Muscle of back (tissue), 11 donors: Measurements from ENCODE around the gene SLC30A3. TPM values are rescaled to one million over a fixed set of nuclear protein-coding genes. Genes with fewer than 3 reads are reported as not detected.

Source experiments
- DNase-seq, 3 donors: peaks; one replicate each; pipeline versions ENCODE4 v3.0.0 to v3.0.0-alpha.2; 2013
- polyA plus RNA-seq, 10 donors: library from polyadenylated mRNA; unstranded; fragments of 120-200 nt; gene quantifications; one replicate each; pipeline ENCODE4 v1.2.1, GENCODE V29; 2013; ENCODE audit not compliant: insufficient read length in 10 of 10

Gene SLC30A3
- polyA plus RNA-seq, 10 donors = 0.24 to 1.2 (median 0.46) TPM

GRCh38 chr2:27205206-27205605, 57.6 kb downstream of the SLC30A3 start:
- no peak for DNase-seq

- DNase-seq = no peak
These were observed 58.3 kb downstream of the SLC30A3 start for GRCh38 chr2:27204566-27204965.

- DNase-seq = no peak
These were observed 59.1 kb downstream of the SLC30A3 start for GRCh38 chr2:27203741-27204140.

Other genes with a start within 250 kb of the SLC30A3 start
- gene TMEM214, start 230.1 kb downstream of the SLC30A3 start, polyA plus RNA-seq = 10 to 100 TPM; 60.1 to 89.9 (median 68.5) TPM
- 10 to 100 TPM; 17.6 to 22.1 (median 19.1) TPM for gene AGBL5, start 211.4 kb downstream of the SLC30A3 start, polyA plus RNA-seq
- gene OST4, start 191.4 kb downstream of the SLC30A3 start, polyA plus RNA-seq = 100 to 1,000 TPM; 208 to 290 (median 237) TPM
- 100 to 1,000 TPM in 2 of 10 donors, 10 to 100 TPM in 8; 45.1 to 143 (median 65.3) TPM for gene EMILIN1, start 184.4 kb downstream of the SLC30A3 start, polyA plus RNA-seq
- gene KHK, start 176.3 kb downstream of the SLC30A3 start, polyA plus RNA-seq = 1 to 10 TPM in 9 of 10 donors, under 1 TPM in 1; 1.00 to 3.0 (median 2.5) TPM
- 1 to 10 TPM; 1.3 to 5.6 (median 3.2) TPM for gene CGREF1, start 143.9 kb downstream of the SLC30A3 start, polyA plus RNA-seq
- gene ABHD1, start 139.2 kb downstream of the SLC30A3 start, polyA plus RNA-seq = under 1 TPM; 0.17 to 0.84 (median 0.28) TPM
- 10 to 100 TPM; 29.9 to 40.5 (median 35.4) TPM for gene PREB, start 128.4 kb downstream of the SLC30A3 start, polyA plus RNA-seq
- not detected for gene PRR30, start 123.6 kb downstream of the SLC30A3 start, polyA plus RNA-seq
- under 1 TPM; 0.19 to 0.86 (median 0.36) TPM for gene TCF23, start 114.0 kb downstream of the SLC30A3 start, polyA plus RNA-seq
- 100 to 1,000 TPM in 3 of 10 donors, 10 to 100 TPM in 7; 89.7 to 104 (median 97.5) TPM for gene ATRAID, start 51.0 kb downstream of the SLC30A3 start, polyA plus RNA-seq
- 10 to 100 TPM; 13.4 to 25.8 (median 18.6) TPM for gene SLC5A6, start 50.8 kb downstream of the SLC30A3 start, polyA plus RNA-seq
- 10 to 100 TPM; 17.6 to 39.5 (median 28.7) TPM for gene CAD, start 45.7 kb downstream of the SLC30A3 start, polyA plus RNA-seq
- under 1 TPM in 3 of 10 donors, not detected in 7; 0.12 to 0.39 (median 0.26) TPM for gene DNAJC5G, start 12.4 kb upstream of the SLC30A3 start, polyA plus RNA-seq
- 100 to 1,000 TPM in 1 of 10 donors, 10 to 100 TPM in 9; 32.9 to 106 (median 73.2) TPM for gene TRIM54, start 19.4 kb upstream of the SLC30A3 start, polyA plus RNA-seq
- 1 to 10 TPM in 7 of 10 donors, under 1 TPM in 3; 0.44 to 2.1 (median 1.2) TPM for gene UCN, start 45.4 kb upstream of the SLC30A3 start, polyA plus RNA-seq
- gene MPV17, start 60.0 kb upstream of the SLC30A3 start, polyA plus RNA-seq = 10 to 100 TPM; 39.0 to 68.5 (median 47.1) TPM
- 10 to 100 TPM; 24.0 to 44.3 (median 32.1) TPM for gene GTF3C2, start 93.7 kb upstream of the SLC30A3 start, polyA plus RNA-seq
- 10 to 100 TPM; 27.4 to 37.7 (median 32.9) TPM for gene EIF2B4, start 107.3 kb upstream of the SLC30A3 start, polyA plus RNA-seq
- gene SNX17, start 107.6 kb upstream of the SLC30A3 start, polyA plus RNA-seq = 10 to 100 TPM; 61.3 to 88.8 (median 74.0) TPM
- gene ZNF513, start 117.7 kb upstream of the SLC30A3 start, polyA plus RNA-seq = 10 to 100 TPM in 8 of 10 donors, 1 to 10 TPM in 2; 7.7 to 14.4 (median 11.6) TPM
- 10 to 100 TPM; 49.3 to 64.6 (median 56.7) TPM for gene PPM1G, start 146.5 kb upstream of the SLC30A3 start, polyA plus RNA-seq
- 100 to 1,000 TPM; 106 to 133 (median 118) TPM for gene NRBP1, start 165.6 kb upstream of the SLC30A3 start, polyA plus RNA-seq
- 1 to 10 TPM; 1.3 to 4.5 (median 2.3) TPM for gene KRTCAP3, start 179.3 kb upstream of the SLC30A3 start, polyA plus RNA-seq
- 10 to 100 TPM; 12.0 to 34.0 (median 18.4) TPM for gene IFT172, start 226.7 kb upstream of the SLC30A3 start, polyA plus RNA-seq
- 10 to 100 TPM in 2 of 10 donors, 1 to 10 TPM in 8; 6.3 to 13.6 (median 8.1) TPM for gene FNDC4, start 232.2 kb upstream of the SLC30A3 start, polyA plus RNA-seq
- gene GCKR, start 233.8 kb upstream of the SLC30A3 start, polyA plus RNA-seq = under 1 TPM in 2 of 10 donors, not detected in 8; 0.05 to 0.29 TPM